H1 (cell line): ENCODE measurements around the gene SARNP. TPM values are rescaled to one million over a fixed set of nuclear protein-coding genes. Genes with fewer than 3 reads are reported as not detected.
A peak's percentile ranks its signal among the peaks of the same experiment; 100 is the strongest.

ENCODE experiments used
- ASH2L ChIP-seq: fragments of 200-600, 300-600 bp; sonication (generic); IDR thresholded peaks from one replicate; pipeline ENCODE4 v1.7.1; 2017; ENCODE audit warnings: low read length
- CHD1 ChIP-seq: IDR thresholded peaks from 2 replicates; pipeline ENCODE4 v1.6.1; 2012; ENCODE audit warnings: low read depth, low read length, improper control_type of control experiment
- EGR1 ChIP-seq: IDR thresholded peaks from 2 replicates; pipeline ENCODE4 v1.6.1; 2011; ENCODE audit warnings: low read depth, low read length, borderline replicate concordance
- POLR2AphosphoS5 ChIP-seq: IDR thresholded peaks from 2 replicates; pipeline ENCODE4 v1.6.1; 2011; ENCODE audit warnings: low read depth, low read length
- RAD21 ChIP-seq, 2 experiments: IDR thresholded peaks in 1 of 2; conservative IDR thresholded peaks in 1 of 2; 2 replicates each; pipeline ENCODE4 v1.6.1; 2011; ENCODE audit warnings: low read depth in 2 of 2, low read length in 2 of 2, improper control_type of control experiment in 1 of 2, inconsistent platforms in 1 of 2, mild to moderate bottlenecking in 1 of 2, moderate library complexity in 1 of 2
- TCF12 ChIP-seq: IDR thresholded peaks from 2 replicates; pipeline ENCODE4 v1.6.1; 2011; ENCODE audit warnings: low read depth, mild to moderate bottlenecking, low read length
- polyA plus RNA-seq, 7 experiments: library from polyadenylated mRNA; depleted of rRNA in 3 of 7; stranded (reverse) in 5 of 7; unstranded in 2 of 7; fragments of >200 nt in 5 of 7; fragments of 200-250 nt in 2 of 7; gene quantifications; 1 replicate in 5 of 7; 2 replicates in 1 of 7; 4 replicates in 1 of 7; pipeline versions ENCODE4 v1.2.1 to v1.2.3, GENCODE V29; 2011 to 2013; ENCODE audit warnings: missing spikeins in 2 of 7, mixed read lengths in 2 of 7
- total RNA-seq: library from RNA; stranded (reverse); fragmentation: NEBNext Ultra II Directional; extraction: Animal tissue kit (Norgen Biotek cat#: 25700); gene quantifications from 2 replicates; pipeline ENCODE4 v1.2.1, GENCODE V29; 2021

Gene SARNP
- total and polyA plus RNA-seq, 2 of the 8 experiments (the other 6 are each of a cell fraction or from before 2014, with no cell fraction given): 114 to 226 TPM

- TF ChIP-seq ASH2L (peak; percentile 89), RAD21 (IDR thresholded peaks at IDR 0.05 in 1 of 2, conservative IDR thresholded peaks at IDR 0.05 in 1 of 2; ENCODE audit: low read depth in 2 of 2, low read length in 2 of 2) (no peak), CHD1 (no peak), EGR1 (0 out of 2 replicates have a peak, but pooled peaks have one; percentile 38), TCF12 (no peak), POLR2AphosphoS5 (peak; percentile 57)
These were observed 101.5 kb downstream of the SARNP start, which contains the start of gene BLOC1S1 (continued) for GRCh38 chr12:55715833-55716581.
